SHP77 (cell line): ENCODE results near the gene ZNF143.
"Not testable (repeated sequence)": the region's sequence is repeated elsewhere in the genome, so short reads cannot be mapped to it uniquely, and the experiment has no call there.

Experiments used
- DNase-seq, 2 experiments: peaks; one replicate each; lab custom pipeline; 2025; lab: John Stamatoyannopoulos, UW

Gene ZNF143

GRCh38 chr11:9460322-9461062 lies at the start of gene ZNF143:
Gene ZNF143, plus strand, starts transcription at chr11:9461012. Its CDS starts 10,297 bp downstream, at chr11:9471309.
- peak; percentile 93 to 96 for DNase-seq

DNA sequence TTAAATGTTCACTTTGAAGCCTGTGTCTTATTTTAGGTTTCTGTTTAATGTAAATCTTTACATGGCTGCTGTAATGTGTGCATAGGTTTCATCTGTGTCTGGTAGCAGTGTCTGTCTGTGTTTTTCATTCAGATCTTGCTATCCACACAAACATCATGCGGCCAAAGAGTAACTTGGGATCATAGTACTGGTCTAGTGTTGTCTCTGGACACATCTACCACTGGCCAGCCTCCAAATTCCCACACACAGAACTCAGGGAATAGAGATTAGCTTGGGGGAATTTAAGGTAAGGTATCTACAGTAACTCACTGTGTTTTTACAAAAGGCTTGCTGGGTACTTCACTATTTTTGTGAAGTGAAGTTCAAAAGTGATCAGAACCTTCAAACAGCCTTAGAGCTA lies 32.1 kb upstream of the ZNF143 start:
- DNase-seq = no peak

GRCh38 chr11:9438611-9439010 lies 22.2 kb upstream of the ZNF143 start:
- no peak for DNase-seq

DNA sequence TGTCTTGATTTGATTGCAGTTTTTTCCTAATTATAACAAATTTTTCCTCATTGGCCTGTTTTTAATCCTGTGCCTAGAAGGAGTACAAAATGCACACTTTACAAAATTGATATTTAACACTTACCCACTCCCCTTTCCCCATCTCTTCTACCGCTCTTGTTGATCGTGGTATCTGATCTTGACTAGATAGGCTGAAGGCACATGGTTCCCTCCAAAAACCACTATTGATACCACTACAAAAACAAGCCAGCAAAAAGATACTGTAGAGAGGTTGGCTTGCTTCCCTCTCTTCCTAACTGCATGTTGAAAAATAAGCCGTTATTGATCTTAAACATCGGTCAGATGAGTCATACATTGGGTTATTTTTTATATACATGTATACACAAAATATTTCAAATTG lies 14.6 kb upstream of the ZNF143 start:
- DNase-seq = no peak

DNA sequence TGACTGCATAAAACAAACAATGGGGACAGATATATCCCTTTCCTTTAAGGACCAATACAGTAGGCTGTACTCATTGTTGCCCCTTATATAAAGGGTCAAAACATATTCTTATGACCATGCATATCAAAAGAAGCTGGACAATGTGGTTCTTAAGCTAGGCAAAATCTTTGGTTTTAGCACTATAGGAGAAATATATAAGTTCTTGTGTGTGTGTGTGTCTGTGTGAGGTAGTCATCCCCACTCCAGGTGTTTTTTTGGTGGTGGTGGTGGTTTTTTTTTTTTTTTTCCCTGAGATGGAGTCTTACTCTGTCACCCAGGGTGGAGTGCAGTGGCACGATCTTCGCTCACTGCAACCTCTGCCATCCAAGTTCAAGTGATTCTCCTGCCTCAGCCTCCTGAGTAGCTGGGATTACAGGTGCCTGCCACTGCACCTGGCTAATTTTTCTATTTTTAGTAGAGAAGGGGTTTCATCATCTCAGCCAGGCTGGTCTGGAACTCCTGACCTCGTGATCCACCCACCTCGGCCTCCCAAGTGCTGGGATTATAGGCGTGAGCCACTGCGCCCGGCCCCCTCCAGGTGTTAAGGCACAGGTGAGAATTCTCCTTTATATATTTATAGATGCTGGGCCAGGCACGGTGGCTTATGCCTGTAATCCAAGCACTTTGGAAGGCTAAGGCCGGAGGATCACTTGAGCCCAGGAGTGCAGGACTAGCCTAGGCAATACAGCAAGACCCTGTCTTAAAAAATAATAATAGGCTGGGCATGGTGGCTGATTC lies 12.0 kb upstream of the ZNF143 start:
- DNase-seq = no peak

GRCh38 chr11:9452023-9452422 lies 8.8 kb upstream of the ZNF143 start:
- not testable (repeated sequence) for DNase-seq

DNA sequence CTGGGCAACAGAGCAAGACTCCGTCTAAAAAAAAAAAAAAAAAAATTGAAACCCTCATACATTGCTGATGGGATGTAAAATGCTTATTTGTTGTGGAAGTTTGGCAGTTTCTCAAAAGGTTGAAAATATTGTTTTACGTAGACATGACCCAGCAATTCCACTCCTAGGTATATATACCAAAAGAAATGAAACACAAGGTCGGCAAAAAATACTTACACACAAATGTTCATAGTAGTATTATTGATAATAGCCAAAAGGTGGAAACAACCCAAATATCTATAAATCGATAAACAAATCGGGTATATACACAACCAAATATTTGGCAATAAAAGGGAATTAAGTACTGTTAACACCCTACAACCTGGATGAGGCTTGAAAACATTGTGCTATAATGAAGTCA lies 5.1 kb upstream of the ZNF143 start:
- DNase-seq = no peak

GRCh38 chr11:9459667-9460321 lies 1.0 kb upstream of the ZNF143 start:
- no peak for DNase-seq

DNA sequence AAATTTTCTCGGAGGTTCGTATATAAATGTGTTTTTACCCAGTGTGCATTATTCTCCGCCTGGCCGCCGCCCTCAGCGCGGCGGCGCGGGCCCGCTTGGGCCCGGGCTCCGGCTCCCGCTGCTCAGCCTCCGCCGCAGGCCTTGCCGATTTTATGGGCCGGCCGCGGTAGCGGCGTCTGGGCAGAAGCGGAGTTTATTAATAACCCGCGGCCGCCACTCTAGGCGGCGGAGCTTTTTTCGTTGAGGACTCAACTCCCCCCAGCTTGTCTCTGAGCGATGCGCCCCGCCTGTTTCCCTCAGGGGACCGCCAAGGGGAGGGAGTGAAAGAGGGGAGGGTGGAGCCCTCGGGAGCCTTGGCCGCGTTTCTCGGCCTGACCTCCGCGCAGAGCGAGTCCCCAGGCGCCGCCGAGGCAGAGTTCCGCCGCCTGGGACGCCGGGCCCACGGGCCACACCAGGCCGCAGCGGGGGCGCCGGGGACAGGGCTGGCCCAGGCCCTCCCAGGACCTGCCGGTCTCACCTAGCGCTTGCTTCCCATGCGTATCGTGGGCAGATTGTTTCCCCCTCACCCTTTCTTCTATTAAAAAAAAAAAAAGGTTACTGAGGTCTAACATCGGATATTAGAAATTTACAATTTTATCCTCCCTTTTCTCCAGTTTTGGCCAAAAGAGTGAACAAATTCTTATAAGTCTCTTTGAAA lies 399 bp downstream of the ZNF143 start:
- DNase-seq = peak; percentile 47 to 48

GRCh38 chr11:9461760-9462134 lies 935 bp downstream of the ZNF143 start:
- DNase-seq = no peak

GRCh38 chr11:9462172-9462799 lies 1.5 kb downstream of the ZNF143 start:
- DNase-seq = no peak

GRCh38 chr11:9462806-9463537 lies 2.2 kb downstream of the ZNF143 start:
- no peak for DNase-seq

DNA sequence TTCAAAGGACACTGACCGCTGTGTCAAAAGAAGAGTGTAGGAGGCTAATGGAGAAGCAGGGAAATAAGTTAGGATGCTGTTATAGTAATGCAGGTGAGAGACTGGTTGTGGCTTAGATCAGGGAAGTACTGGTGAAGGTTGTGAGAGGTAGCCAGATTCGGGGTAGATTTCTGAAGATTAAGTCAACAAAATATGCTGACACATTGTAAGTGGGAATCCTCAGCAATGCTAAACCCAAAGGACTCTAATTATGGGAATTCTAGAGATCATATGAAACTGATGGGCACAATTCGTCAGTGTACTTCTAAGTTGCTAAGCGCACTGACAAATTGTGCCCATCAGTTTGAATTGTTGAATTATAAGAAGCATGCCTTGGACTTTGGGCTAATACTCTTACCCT lies 10.0 kb downstream of the ZNF143 start:
- no peak for DNase-seq

DNA sequence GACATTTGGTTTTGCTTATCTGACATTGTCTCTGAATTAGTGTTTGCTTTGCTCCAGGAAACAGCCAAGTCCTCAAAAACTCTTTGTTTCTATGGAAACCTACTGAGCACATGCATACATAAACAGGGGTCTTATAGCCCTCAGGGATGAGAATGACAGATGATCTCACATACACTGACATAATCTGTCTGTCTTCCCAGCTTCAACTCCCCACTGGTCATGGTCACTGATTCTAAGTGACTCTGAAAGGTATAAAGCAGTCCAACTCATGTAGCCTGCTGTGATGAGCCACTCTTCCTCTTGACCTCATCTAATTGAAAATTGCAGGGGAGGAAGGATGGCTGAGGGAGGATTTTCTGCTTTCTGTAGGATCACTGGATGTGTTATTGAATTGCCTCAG lies 12.6 kb downstream of the ZNF143 start:
- no peak for DNase-seq

GRCh38 chr11:9479899-9480298 lies 19.1 kb downstream of the ZNF143 start:
- no peak for DNase-seq

DNA sequence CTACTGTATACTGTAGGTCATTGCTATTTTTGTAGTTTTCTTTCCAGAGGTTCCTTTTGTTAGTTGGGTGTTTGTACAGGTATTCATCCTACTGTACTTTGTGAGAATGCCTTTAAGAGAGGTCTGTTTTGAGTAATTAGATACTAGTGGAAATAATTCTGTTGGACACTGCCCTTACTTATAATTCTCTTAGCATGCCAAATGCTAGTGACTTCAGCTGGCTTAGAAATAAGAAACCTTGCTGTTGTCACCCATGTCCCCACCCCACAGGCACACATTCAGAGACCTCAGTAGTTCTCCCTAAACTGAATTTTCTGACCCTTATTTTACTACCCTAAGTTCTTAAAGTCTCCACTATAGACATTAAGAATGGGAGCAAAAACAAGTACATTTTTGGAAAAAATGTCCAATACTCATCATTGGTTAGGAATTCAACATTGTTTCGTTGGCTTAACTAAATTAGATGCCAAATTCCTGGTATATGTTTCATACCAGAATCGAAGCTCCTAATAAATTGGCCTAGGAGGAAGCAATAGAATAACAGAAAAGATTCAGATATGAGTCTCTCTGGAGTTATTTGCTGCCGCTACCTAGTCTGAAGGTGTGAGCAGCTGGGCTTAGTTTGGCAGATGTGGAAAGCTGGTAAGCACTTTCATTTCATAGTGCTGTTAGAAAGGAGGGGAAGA lies 28.4 kb downstream of the ZNF143 start:
- no peak for DNase-seq

GRCh38 chr11:9490376-9490775 lies 29.6 kb downstream of the ZNF143 start:
- DNase-seq = no peak

DNA sequence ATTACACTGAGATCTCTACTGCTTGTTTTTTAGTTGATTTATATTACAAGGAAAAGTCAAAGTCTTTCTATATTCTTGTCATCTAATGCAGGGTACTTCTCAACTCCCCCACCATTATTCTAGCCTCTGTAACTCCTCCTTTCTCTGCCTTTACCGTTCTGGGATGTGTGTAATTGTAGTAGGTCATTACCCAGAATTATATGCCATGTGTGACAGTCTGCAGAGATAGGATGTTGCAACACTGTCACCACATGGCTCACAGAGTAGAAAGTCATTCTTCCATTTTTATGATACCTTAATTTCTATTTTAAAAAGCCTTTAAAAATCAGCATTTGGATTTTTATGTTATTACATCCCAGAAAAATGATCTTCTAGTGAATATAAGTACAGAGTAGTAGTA lies 32.7 kb downstream of the ZNF143 start:
- no peak for DNase-seq

DNA sequence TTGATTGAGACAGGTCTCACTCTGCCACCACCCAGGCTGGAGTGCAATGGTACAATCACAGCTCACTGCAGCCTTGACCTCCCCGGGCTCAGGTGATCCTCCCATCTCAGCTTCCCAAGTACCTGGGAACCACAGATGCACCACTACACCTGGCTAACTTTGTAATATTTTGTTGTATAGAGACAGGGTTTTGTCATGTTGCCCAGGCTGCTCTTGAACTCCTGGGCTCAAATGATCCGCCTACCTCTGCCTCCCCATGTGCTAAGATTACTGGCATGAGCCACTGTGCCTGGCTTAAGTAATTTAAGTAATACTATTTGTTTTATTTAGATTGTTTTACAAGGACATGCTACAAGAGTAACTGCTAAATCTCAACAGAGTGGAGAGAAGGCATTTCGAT lies 33.5 kb downstream of the ZNF143 start:
- no peak for DNase-seq

- no peak for DNase-seq
Measured at GRCh38 chr11:9495803-9496514, 35.1 kb downstream of the ZNF143 start.
